H1 (cell line): Measurements from ENCODE around the gene VSX2. TPM values are rescaled to one million over a fixed set of nuclear protein-coding genes. Genes with fewer than 3 reads are reported as not detected.

Experiments
- CTCF ChIA-PET: fragments of 300-600 bp; sonication (Branson Sonifier 250); formaldehyde crosslinking; loops from one replicate; lab custom pipeline; 2021; ENCODE audit not compliant: partially characterized antibody; lab: Charles Lee
- POLR2A ChIA-PET: fragments of 300-600 bp; sonication (Branson Sonifier 250); formaldehyde crosslinking; loops from one replicate; lab custom pipeline; 2021; ENCODE audit warnings: inconsistent platforms; ENCODE audit not compliant: partially characterized antibody; lab: Charles Lee
- DNase-seq, 2 experiments: peaks; one replicate each; pipeline versions ENCODE4 v3.0.0 to v3.0.0-alpha.2; 2010 to 2022; ENCODE audit warnings: low spot score in 2 of 2, low read depth in 1 of 2, mixed read lengths in 1 of 2
- FAIRE-seq: peaks from 2 replicates; lab custom pipeline; 2011; peaks lifted over from hg19 to GRCh38; lab: Jason Lieb, UNC
- H2AFZ ChIP-seq: 2 replicates; pipeline ENCODE4 v1.8.1; 2012; ENCODE audit warnings: low read length, inconsistent platforms
- H2AK5ac ChIP-seq: 2 replicates; pipeline ENCODE4 v1.6.1; 2013; ENCODE audit warnings: low read depth, low read length
- H2BK120ac ChIP-seq: replicated peaks from 2 replicates; pipeline ENCODE3; 2013; ENCODE audit warnings: low read depth, low read length, inconsistent platforms
- H2BK12ac ChIP-seq: 2 replicates; pipeline ENCODE4 v1.6.1; 2013; ENCODE audit warnings: low read depth, low read length
- H2BK15ac ChIP-seq: 2 replicates; pipeline ENCODE4 v1.6.1; 2013; ENCODE audit warnings: low read length
- H2BK20ac ChIP-seq: 2 replicates; pipeline ENCODE4 v1.6.1; 2013; ENCODE audit warnings: low read length
- H2BK5ac ChIP-seq: 2 replicates; pipeline ENCODE4 v1.6.1; 2013; ENCODE audit warnings: low read depth, low read length
- H3K14ac ChIP-seq: 2 replicates; pipeline ENCODE4 v1.6.1; 2013; ENCODE audit warnings: inconsistent platforms; ENCODE audit not compliant: insufficient read length
- H3K18ac ChIP-seq: 2 replicates; pipeline ENCODE4 v1.6.1; 2013; ENCODE audit warnings: low read length; ENCODE audit errors: extremely low read depth
- H3K23ac ChIP-seq: 2 replicates; pipeline ENCODE4 v1.6.1; 2013; ENCODE audit warnings: inconsistent platforms; ENCODE audit not compliant: insufficient read length
- H3K23me2 ChIP-seq: 2 replicates; pipeline ENCODE4 v1.6.1; 2013; ENCODE audit warnings: low read depth, low read length
- H3K27ac ChIP-seq: 2 replicates; pipeline ENCODE4 v1.6.1; 2011; ENCODE audit warnings: low read depth, low read length, inconsistent platforms
- H3K27me3 ChIP-seq, 4 experiments: replicated peaks in 1 of 4; 1 replicate in 1 of 4; 2 replicates in 3 of 4; pipeline versions ENCODE4 v1.6.1 to v1.8.1; 2011 to 2013; ENCODE audit warnings: low read length in 3 of 4, mild to moderate bottlenecking in 3 of 4, inconsistent platforms in 2 of 4, mixed read lengths in 2 of 4, moderate library complexity in 1 of 4; ENCODE audit not compliant: control insufficient read depth in 3 of 4, insufficient read depth in 3 of 4; ENCODE audit errors: extremely low read depth in 1 of 4
- H3K36me3 ChIP-seq, 4 experiments: 2 replicates each; pipeline versions ENCODE4 v1.6.1 to v1.8.1; 2011 to 2013; ENCODE audit warnings: mild to moderate bottlenecking in 4 of 4, low read length in 3 of 4, moderate library complexity in 2 of 4, control low read depth in 1 of 4, inconsistent platforms in 1 of 4; ENCODE audit not compliant: insufficient read depth in 4 of 4, control insufficient read depth in 2 of 4
- H3K4ac ChIP-seq: replicated peaks from 2 replicates; pipeline ENCODE3; 2013; ENCODE audit warnings: low read length, low read depth, mixed read lengths, inconsistent platforms; ENCODE audit not compliant: insufficient read length
- H3K4me1 ChIP-seq, 4 experiments: replicated peaks in 1 of 4; 1 replicate in 1 of 4; 2 replicates in 3 of 4; pipeline versions ENCODE4 v1.6.1 to v1.8.1; 2011 to 2013; ENCODE audit warnings: low read length in 3 of 4, inconsistent platforms in 2 of 4, mixed read lengths in 1 of 4; ENCODE audit not compliant: insufficient read depth in 4 of 4, control insufficient read depth in 3 of 4
- H3K4me2 ChIP-seq, 2 experiments: 2 replicates each; pipeline versions ENCODE4 v1.6.1 to v1.8.1; 2011 to 2013; ENCODE audit warnings: low read depth in 2 of 2, low read length in 2 of 2, control low read depth in 1 of 2, inconsistent platforms in 1 of 2, mild to moderate bottlenecking in 1 of 2; ENCODE audit not compliant: insufficient read depth in 1 of 2
- H3K4me3 ChIP-seq, 4 experiments: fragments of 200-600, 300-600 bp in 1 of 4; sonication (generic), shearing (Covaris generic), sonication (Bioruptor Twin) in 1 of 4; 2 replicates each; pipeline versions ENCODE4 v1.5.1 to v1.8.1; 2011 to 2016; ENCODE audit warnings: low read length in 4 of 4, low read depth in 3 of 4, control low read depth in 2 of 4, inconsistent platforms in 2 of 4, mild to moderate bottlenecking in 2 of 4, mixed read lengths in 1 of 4, moderate library complexity in 1 of 4; ENCODE audit not compliant: insufficient read depth in 2 of 4; ENCODE audit errors: extremely low read depth in 1 of 4
- H3K56ac ChIP-seq: replicated peaks from 2 replicates; pipeline ENCODE3; 2013; ENCODE audit warnings: low read depth, mild to moderate bottlenecking, mixed read lengths, low read length, inconsistent platforms; ENCODE audit not compliant: insufficient read length
- H3K79me1 ChIP-seq: 2 replicates; pipeline ENCODE4 v1.6.1; 2013; ENCODE audit warnings: low read depth, low read length, control low read depth
- H3K79me2 ChIP-seq, 2 experiments: 2 replicates each; pipeline versions ENCODE4 v1.6.1 to v1.8.1; 2012 to 2013; ENCODE audit warnings: low read length in 2 of 2, mild to moderate bottlenecking in 2 of 2, inconsistent platforms in 1 of 2; ENCODE audit not compliant: insufficient read depth in 2 of 2, control insufficient read depth in 1 of 2
- H3K9ac ChIP-seq, 4 experiments: replicated peaks in 1 of 4; 1 replicate in 1 of 4; 2 replicates in 3 of 4; pipeline versions ENCODE4 v1.6.1 to v1.8.1; 2011 to 2013; ENCODE audit warnings: low read depth in 3 of 4, low read length in 3 of 4, control low read depth in 2 of 4, mild to moderate bottlenecking in 2 of 4, moderate library complexity in 2 of 4, inconsistent platforms in 1 of 4; ENCODE audit errors: extremely low read depth in 1 of 4
- H3K9me3 ChIP-seq, 2 experiments: 2 replicates each; pipeline versions ENCODE4 v1.6.1 to v1.8.1; 2012 to 2013; ENCODE audit warnings: mild to moderate bottlenecking in 2 of 2, moderate library complexity in 2 of 2, control low read depth in 1 of 2, inconsistent platforms in 1 of 2, low read depth in 1 of 2, low read length in 1 of 2, mixed read lengths in 1 of 2; ENCODE audit not compliant: insufficient read depth in 2 of 2
- H4K20me1 ChIP-seq, 2 experiments: replicated peaks in 1 of 2; 2 replicates each; pipeline versions ENCODE3 to v1.8.1; 2011 to 2013; ENCODE audit warnings: inconsistent platforms in 2 of 2, low read length in 2 of 2, mild to moderate bottlenecking in 1 of 2; ENCODE audit not compliant: insufficient read depth in 2 of 2, control insufficient read depth in 1 of 2
- H4K5ac ChIP-seq: 2 replicates; pipeline ENCODE4 v1.6.1; 2013; ENCODE audit warnings: low read length, low read depth, mixed read lengths, inconsistent platforms; ENCODE audit not compliant: insufficient read length
- H4K8ac ChIP-seq: 2 replicates; pipeline ENCODE4 v1.8.0; 2013; ENCODE audit warnings: mild to moderate bottlenecking, moderate library complexity, low read length, inconsistent platforms; ENCODE audit not compliant: insufficient read depth; ENCODE audit errors: extremely low read depth
- H4K91ac ChIP-seq: replicated peaks from 2 replicates; pipeline ENCODE3; 2013; ENCODE audit warnings: low read length, mixed read lengths, inconsistent platforms; ENCODE audit not compliant: insufficient read length
- ASH2L ChIP-seq: fragments of 200-600, 300-600 bp; sonication (generic); IDR thresholded peaks from one replicate; pipeline ENCODE4 v1.7.1; 2017; ENCODE audit warnings: low read length
- ATF2 ChIP-seq: IDR thresholded peaks from 2 replicates; pipeline ENCODE4 v1.6.1; 2012; ENCODE audit warnings: low read length, inconsistent platforms
- BCL11A ChIP-seq, 2 experiments: IDR thresholded peaks; one replicate each; pipeline ENCODE4 v1.6.1; 2011; ENCODE audit warnings: low read depth in 2 of 2, low read length in 2 of 2, mild to moderate bottlenecking in 2 of 2
- CBX5 ChIP-seq: fragments of 300-800, 300-1000 bp; sonication (generic); IDR thresholded peaks from 2 replicates; pipeline ENCODE4 v1.7.1; 2016; ENCODE audit warnings: antibody characterized with exemption, low read length, low read depth
- CHD1 ChIP-seq: IDR thresholded peaks from 2 replicates; pipeline ENCODE4 v1.6.1; 2012; ENCODE audit warnings: low read depth, low read length, improper control_type of control experiment
- CREB1 ChIP-seq: IDR thresholded peaks from 2 replicates; pipeline ENCODE4 v1.6.1; 2012; ENCODE audit warnings: inconsistent platforms
- KDM1A ChIP-seq: fragments of 200-600, 300-600 bp; sonication (generic); IDR thresholded peaks from 2 replicates; pipeline ENCODE4 v1.7.1; 2016; ENCODE audit warnings: mild to moderate bottlenecking, low read length, borderline replicate concordance
- MAX ChIP-seq: IDR thresholded peaks from 2 replicates; pipeline ENCODE4 v1.6.1; 2012; ENCODE audit warnings: inconsistent platforms
- NANOG ChIP-seq: IDR thresholded peaks from 2 replicates; pipeline ENCODE4 v1.6.1; 2011; ENCODE audit warnings: low read length, low read depth, mild to moderate bottlenecking, inconsistent platforms; ENCODE audit not compliant: insufficient read depth, poor library complexity, severe bottlenecking
- PHF8 ChIP-seq: fragments of 200-600 bp; sonication (generic); conservative IDR thresholded peaks from 2 replicates; pipeline ENCODE4 v1.7.1; 2012; ENCODE audit warnings: low read depth, mild to moderate bottlenecking, inconsistent platforms, low read length, moderate library complexity
- SAP30 ChIP-seq: fragments of 300-600 bp; sonication (generic); IDR thresholded peaks from 2 replicates; pipeline ENCODE4 v1.7.1; 2012; ENCODE audit warnings: low read length, moderate library complexity, mild to moderate bottlenecking, inconsistent platforms; ENCODE audit not compliant: insufficient read depth, insufficient replicate concordance
- SIX5 ChIP-seq: IDR thresholded peaks from 2 replicates; pipeline ENCODE4 v1.6.1; 2011; ENCODE audit warnings: mild to moderate bottlenecking, low read depth, low read length
- TBP ChIP-seq: IDR thresholded peaks from 2 replicates; pipeline ENCODE4 v1.6.1; 2011; ENCODE audit warnings: low read depth, low read length, improper control_type of control experiment
- WGBS, 2 experiments: shearing (Covaris generic) in 1 of 2; methylation state at CpG; one replicate each; pipeline versions ENCODE4 v1.1.6 to v1.1.7; 2013 to 2015; ENCODE audit warnings: low lambda C conversion rate in 2 of 2, mixed read lengths in 2 of 2, inconsistent platforms in 1 of 2, low coverage in 1 of 2, missing lambda C conversion rate in 1 of 2; ENCODE audit not compliant: insufficient replicate concordance in 2 of 2, insufficient coverage in 1 of 2, insufficient read length in 1 of 2; ENCODE audit errors: extremely low coverage in 1 of 2, missing lambda C conversion rate in 1 of 2; 5-methylcytosine and 5-hydroxymethylcytosine counted together
- polyA plus RNA-seq, 7 experiments: library from polyadenylated mRNA; depleted of rRNA in 3 of 7; stranded (reverse) in 5 of 7; unstranded in 2 of 7; fragments of >200 nt in 5 of 7; fragments of 200-250 nt in 2 of 7; gene quantifications; 1 replicate in 5 of 7; 2 replicates in 1 of 7; 4 replicates in 1 of 7; pipeline versions ENCODE4 v1.2.1 to v1.2.3, GENCODE V29; 2011 to 2013; ENCODE audit warnings: missing spikeins in 2 of 7, mixed read lengths in 2 of 7
- total RNA-seq: library from RNA; stranded (reverse); fragmentation: NEBNext Ultra II Directional; extraction: Animal tissue kit (Norgen Biotek cat#: 25700); gene quantifications from 2 replicates; pipeline ENCODE4 v1.2.1, GENCODE V29; 2021

Gene VSX2
- total and polyA plus RNA-seq, 2 of the 8 experiments (the other 6 are each of a cell fraction or from before 2014, with no cell fraction given) = 0.08 to 0.22 TPM

- Histone ChIP-seq H2BK15ac (no peak overlapping the region), H2AFZ (no peak overlapping the region), H3K27ac (no peak overlapping the region), H4K8ac (no peak overlapping the region; the same call in 1 of the 2 replicates), H3K79me2 (no peaks in the 10 kb centered on the region), H4K20me1 (no peaks in the 10 kb centered on the region), H2BK5ac (no peak overlapping the region), H3K79me1 (no peaks in the 10 kb centered on the region), H3K9ac (no peak overlapping the region), H2AK5ac (no peak overlapping the region), H2BK20ac (no peak overlapping the region), H4K91ac (no peak overlapping the region), H3K23me2 (no peaks in the 10 kb centered on the region), H3K4me3 (no peak overlapping the region), H3K4me1 (peaks cover 0 to 2% (median 0%) of the 10 kb centered on the region in 4 experiments; a peak in 1 of 7 replicates), H3K27me3 (no peaks in the 10 kb centered on the region), H3K4me2 (no peak overlapping the region), H3K23ac (no peak overlapping the region), H2BK120ac (no peak overlapping the region), H2BK12ac (no peak overlapping the region), H3K18ac (no peak overlapping the region), H3K56ac (no peak overlapping the region), H3K4ac (no peak overlapping the region), H3K36me3 (peaks cover 3 to 15% (median 7%) of the 10 kb centered on the region in 4 experiments; a peak in 5 of 8 replicates), H3K14ac (no peak overlapping the region), H4K5ac (no peak overlapping the region), H3K9me3 (no peaks in the 10 kb centered on the region)
- FAIRE-seq (no peak), DNase-seq (no peak)
- ChIA-PET POLR2A (no interaction called here), CTCF (interaction anchor here (0.5 to 3.0 kb wide), 9 partner anchors 9 to 212 kb away, joined by 3 to 12 read pairs (median 6); no protein-coding TSS in a partner anchor)
- TF ChIP-seq KDM1A (no peak), SAP30 (no peak), NANOG (no peak), CHD1 (no peak), ATF2 (no peak), CREB1 (no peak), SIX5 (no peak), PHF8 (no peak), ASH2L (no peak), TBP (no peak), MAX (no peak), BCL11A (IDR thresholded peaks at IDR 0.05; ENCODE audit: low read depth in 2 of 2, low read length in 2 of 2) (no peak), CBX5 (no peak)
- 90% methylated on average over 8 of the region's 8 CpGs; no CpG with 5 or more reads in 1 of the 2 experiments for WGBS, 2 experiments
These were observed 35.6 kb upstream of the VSX2 start for GRCh38 chr14:74203639-74204038.
